Chondrocyte (in vitro differentiated cells): ENCODE measurements around the gene ARAP3. TPM values are rescaled to one million over a fixed set of nuclear protein-coding genes. Genes with fewer than 3 reads are reported as not detected.

ENCODE experiments used
- DNase-seq: peaks from one replicate; pipeline ENCODE4 v3.0.0; 2021; ENCODE audit warnings: mixed read lengths, low spot score
- H3K27ac Mint-ChIP-seq: one replicate; pipeline ENCODE4 v1.8.0; 2021; ENCODE audit warnings: mild to moderate bottlenecking, moderate library complexity, mixed read lengths; ENCODE audit not compliant: unreplicated experiment
- H3K27me3 Mint-ChIP-seq: 2 replicates; pipeline ENCODE4 v1.8.0; 2021; ENCODE audit warnings: low read depth, mixed read lengths
- H3K36me3 Mint-ChIP-seq: 2 replicates; pipeline ENCODE4 v1.8.0; 2021; ENCODE audit warnings: low read depth, mixed read lengths
- H3K4me1 Mint-ChIP-seq: 2 replicates; pipeline ENCODE4 v1.8.0; 2021; ENCODE audit warnings: low read depth, mild to moderate bottlenecking, mixed read lengths
- H3K4me3 Mint-ChIP-seq: one replicate; pipeline ENCODE4 v1.8.0; 2021; ENCODE audit warnings: mild to moderate bottlenecking, moderate library complexity, mixed read lengths; ENCODE audit not compliant: unreplicated experiment
- H3K9me3 Mint-ChIP-seq: 2 replicates; pipeline ENCODE4 v1.8.0; 2021; ENCODE audit warnings: low read depth, mixed read lengths
- total RNA-seq: library from RNA; stranded (reverse); gene quantifications from 3 replicates; pipeline ENCODE4 v1.2.1, GENCODE V29; 2021
- TF ChIP-seq, protein P1 (sequence below): fragments of 200-600 bp; sonication (generic); IDR thresholded peaks from 2 replicates; pipeline ENCODE4 v1.5.0; 2021; ENCODE audit warnings: antibody characterized with exemption, mild to moderate bottlenecking, moderate library complexity

ARAP3 gene
- total RNA-seq, 1 donor from 2014 or later = 5.9 TPM

DNA sequence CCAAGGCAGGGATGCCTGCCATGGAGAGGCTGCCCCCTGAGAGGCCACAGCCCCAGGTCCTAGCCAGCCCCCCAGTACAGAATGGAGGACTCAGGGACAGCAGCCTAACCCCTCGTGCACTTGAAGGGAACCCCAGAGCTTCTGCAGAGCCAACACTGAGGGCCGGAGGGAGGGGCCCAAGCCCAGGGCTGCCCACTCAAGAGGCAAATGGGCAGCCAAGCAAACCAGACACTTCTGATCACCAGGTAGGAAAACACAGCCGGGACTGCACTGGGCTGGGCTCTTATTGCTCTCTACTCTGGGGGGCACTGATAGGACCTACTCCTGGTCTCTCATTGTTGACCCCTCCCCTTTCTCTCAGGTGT is 42.0 kb downstream of the ARAP3 start:
- Mint-ChIP-seq H3K36me3 (peaks cover 4% of the 10 kb centered on the region), H3K4me3 (no peak overlapping the region), H3K27ac (no peak overlapping the region), H3K9me3 (no peaks in the 10 kb centered on the region), H3K4me1 (peaks cover 18% of the 10 kb centered on the region), H3K27me3 (no peaks in the 10 kb centered on the region)
- DNase-seq = no peak
- TF ChIP-seq, protein P1, sequence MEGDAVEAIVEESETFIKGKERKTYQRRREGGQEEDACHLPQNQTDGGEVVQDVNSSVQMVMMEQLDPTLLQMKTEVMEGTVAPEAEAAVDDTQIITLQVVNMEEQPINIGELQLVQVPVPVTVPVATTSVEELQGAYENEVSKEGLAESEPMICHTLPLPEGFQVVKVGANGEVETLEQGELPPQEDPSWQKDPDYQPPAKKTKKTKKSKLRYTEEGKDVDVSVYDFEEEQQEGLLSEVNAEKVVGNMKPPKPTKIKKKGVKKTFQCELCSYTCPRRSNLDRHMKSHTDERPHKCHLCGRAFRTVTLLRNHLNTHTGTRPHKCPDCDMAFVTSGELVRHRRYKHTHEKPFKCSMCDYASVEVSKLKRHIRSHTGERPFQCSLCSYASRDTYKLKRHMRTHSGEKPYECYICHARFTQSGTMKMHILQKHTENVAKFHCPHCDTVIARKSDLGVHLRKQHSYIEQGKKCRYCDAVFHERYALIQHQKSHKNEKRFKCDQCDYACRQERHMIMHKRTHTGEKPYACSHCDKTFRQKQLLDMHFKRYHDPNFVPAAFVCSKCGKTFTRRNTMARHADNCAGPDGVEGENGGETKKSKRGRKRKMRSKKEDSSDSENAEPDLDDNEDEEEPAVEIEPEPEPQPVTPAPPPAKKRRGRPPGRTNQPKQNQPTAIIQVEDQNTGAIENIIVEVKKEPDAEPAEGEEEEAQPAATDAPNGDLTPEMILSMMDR = no peak

DNA sequence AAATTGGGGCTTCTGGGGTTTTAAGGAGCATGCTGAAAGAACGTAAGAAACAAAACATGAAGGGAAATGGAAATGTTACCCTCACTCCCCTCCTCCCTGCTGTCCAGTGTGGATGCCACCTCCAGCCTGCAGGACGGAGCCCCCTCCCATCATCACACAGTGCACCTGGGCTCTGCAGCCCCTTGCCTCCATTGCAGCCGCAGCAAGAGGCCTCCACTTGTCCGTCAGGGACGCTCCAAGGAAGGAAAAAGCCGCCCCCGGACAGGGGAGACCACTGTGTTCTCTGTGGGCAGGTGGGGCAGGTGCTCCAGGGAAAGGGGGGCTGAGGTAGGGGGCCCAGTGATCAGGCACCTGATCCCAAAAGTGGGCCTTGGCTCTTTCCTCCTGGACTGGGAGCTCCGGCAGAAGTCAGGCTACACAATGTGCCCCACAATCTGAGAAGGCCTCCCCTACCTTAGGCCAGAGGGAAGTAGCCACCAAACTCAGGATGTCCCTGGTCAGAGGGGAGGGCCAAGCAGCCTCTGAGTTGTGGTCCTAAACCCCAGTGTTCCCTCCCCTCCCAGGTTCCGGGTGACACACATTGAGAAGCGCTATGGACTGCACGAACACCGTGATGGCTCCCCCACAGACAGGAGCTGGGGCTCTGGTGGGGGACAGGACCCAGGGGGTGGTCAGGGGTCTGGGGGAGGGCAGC is 42.5 kb downstream of the ARAP3 start:
- Mint-ChIP-seq H3K27me3 (no peaks in the 10 kb centered on the region), H3K9me3 (no peaks in the 10 kb centered on the region), H3K36me3 (peaks cover 3% of the 10 kb centered on the region), H3K27ac (no peak overlapping the region), H3K4me3 (no peak overlapping the region), H3K4me1 (peaks cover 21% of the 10 kb centered on the region)
- TF ChIP-seq, protein P1 = no peak
- DNase-seq = no peak

DNA sequence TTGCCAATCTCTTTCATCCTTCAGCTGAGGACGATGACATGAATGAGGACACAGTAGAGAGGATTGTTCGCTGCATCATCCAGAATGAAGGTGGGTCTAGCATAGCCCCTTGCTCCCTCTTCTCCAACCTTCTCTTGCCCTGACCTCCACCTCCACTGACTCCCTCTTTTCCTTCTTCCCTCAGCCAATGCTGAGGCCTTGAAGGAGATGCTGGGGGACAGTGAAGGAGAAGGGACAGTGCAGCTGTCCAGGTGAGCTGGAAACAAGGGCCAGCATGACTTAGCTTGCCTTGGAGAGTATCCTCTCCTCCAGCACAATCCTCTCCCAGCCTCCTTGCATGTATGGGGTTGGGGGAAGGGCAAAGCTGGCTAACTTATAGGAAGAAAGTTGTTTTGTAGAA is 43.3 kb downstream of the ARAP3 start:
- no peak for DNase-seq
- peaks cover 7% of the 10 kb centered on the region for H3K36me3 Mint-ChIP-seq
- TF ChIP-seq, protein P1 = no peak
- H3K27ac Mint-ChIP-seq = no peak overlapping the region
- peaks cover 26% of the 10 kb centered on the region for H3K4me1 Mint-ChIP-seq
- H3K27me3 Mint-ChIP-seq = no peaks in the 10 kb centered on the region
- H3K9me3 Mint-ChIP-seq = no peaks in the 10 kb centered on the region
- H3K4me3 Mint-ChIP-seq = peak overlapping the region; percentile 88

DNA sequence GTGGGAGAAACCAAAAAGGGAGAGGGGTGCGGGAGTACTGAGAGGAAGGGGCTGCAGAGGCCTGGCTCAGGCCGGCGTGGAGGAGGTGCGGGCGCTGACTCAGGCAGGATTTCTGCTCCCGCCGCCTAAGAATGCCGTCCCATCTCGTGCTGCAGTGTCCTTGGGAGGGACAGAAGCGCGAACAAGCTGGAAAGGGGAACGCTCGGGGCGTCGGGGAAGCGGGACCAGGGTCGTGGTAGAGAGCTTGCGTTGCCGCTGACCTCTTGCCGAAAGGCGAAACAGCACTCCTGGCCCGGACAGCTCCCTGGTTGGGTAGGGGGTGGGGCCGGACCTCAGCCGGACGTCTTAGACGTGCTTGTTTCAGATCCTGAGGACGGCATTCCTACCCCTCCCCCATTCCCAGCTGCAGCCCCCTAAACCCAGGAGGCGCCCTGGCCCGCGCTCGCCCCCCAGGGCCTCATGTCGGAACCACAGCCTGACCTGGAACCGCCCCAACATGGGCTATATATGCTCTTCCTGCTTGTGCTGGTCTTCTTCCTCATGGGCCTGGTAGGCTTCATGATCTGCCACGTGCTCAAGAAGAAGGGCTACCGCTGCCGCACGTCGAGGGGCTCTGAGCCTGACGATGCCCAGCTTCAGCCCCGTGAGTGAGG is 44.1 kb downstream of the ARAP3 start:
- no peaks in the 10 kb centered on the region for H3K27me3 Mint-ChIP-seq
- H3K4me1 Mint-ChIP-seq = peaks cover 26% of the 10 kb centered on the region
- TF ChIP-seq, protein P1 = peak; percentile 56
- peak overlapping the region; percentile 88 for H3K4me3 Mint-ChIP-seq
- DNase-seq = no peak
- no peak overlapping the region for H3K27ac Mint-ChIP-seq
- H3K36me3 Mint-ChIP-seq = peaks cover 7% of the 10 kb centered on the region
- no peaks in the 10 kb centered on the region for H3K9me3 Mint-ChIP-seq

DNA sequence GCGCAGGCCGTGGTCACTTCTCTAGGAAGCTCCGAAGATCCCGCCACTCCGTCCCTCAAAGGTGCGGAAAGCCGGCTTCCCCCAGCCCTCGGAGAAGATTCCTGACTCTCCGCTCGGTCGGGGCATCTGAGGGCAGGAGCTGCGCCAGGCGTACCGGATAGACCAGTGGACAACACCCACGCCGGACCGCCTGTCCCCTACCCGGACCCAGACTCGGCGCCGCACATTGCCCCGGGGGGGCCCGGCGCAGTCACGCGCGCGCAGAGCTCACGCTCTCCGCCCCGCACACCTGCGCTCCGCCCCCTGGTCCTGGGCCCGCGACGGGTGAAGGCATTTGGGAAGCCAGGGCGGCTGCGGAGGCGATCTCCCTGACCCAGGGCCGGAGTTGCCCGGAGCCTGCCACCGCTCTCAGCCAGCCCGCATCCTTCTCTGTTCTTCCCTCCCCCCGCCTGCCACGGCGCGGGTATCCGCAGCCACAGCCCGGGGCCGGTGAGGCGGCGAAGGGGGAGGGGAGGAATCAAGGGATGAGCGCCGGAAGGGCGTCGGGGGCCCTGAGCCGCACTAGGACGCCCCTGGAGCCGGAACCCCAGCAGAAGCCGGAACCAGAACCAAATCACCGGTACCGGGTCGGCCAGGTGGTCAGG is 44.8 kb downstream of the ARAP3 start:
- TF ChIP-seq, protein P1 = no peak
- Mint-ChIP-seq H3K9me3 (no peaks in the 10 kb centered on the region), H3K4me3 (peak overlapping the region; percentile 88), H3K36me3 (peaks cover 7% of the 10 kb centered on the region), H3K4me1 (peaks cover 26% of the 10 kb centered on the region), H3K27ac (peak overlapping the region; percentile 57), H3K27me3 (no peaks in the 10 kb centered on the region)
- no peak for DNase-seq
